Transverse colon (tissue), 3 donors: ENCODE results near the gene GTF2H3.

Source experiments
- CTCF ChIP-seq, 5 experiments: fragments of 200-600 bp in 3 of 5; fragments of 450-650 bp in 2 of 5; sonication (generic) in 3 of 5; IDR thresholded peaks; 1 replicate in 2 of 5; 2 replicates in 3 of 5; pipeline ENCODE4 v1.5.1; 2016 to 2017; ENCODE audit warnings: antibody characterized with exemption in 5 of 5, inconsistent platforms in 3 of 5, mild to moderate bottlenecking in 2 of 5, moderate library complexity in 1 of 5
- EP300 ChIP-seq: sonication (generic); formaldehyde crosslinking; IDR thresholded peaks from one replicate; pipeline ENCODE4 v1.6.1; 2017; ENCODE audit warnings: antibody characterized with exemption, low read depth
- POLR2A ChIP-seq: fragments of 450-650 bp; IDR thresholded peaks from one replicate; pipeline ENCODE4 v1.6.1; 2016; ENCODE audit warnings: antibody characterized with exemption, mild to moderate bottlenecking, moderate library complexity

GRCh38 chr12:123617144-123617543 is 16.5 kb upstream of the GTF2H3 start:
- TF ChIP-seq CTCF (IDR thresholded peaks at IDR 0.05) (no peak), POLR2A (no peak), EP300 (no peak)
